Activated CD4-positive, CD25-positive, alpha-beta regulatory T cell (primary cell): ENCODE measurements around the gene RALGAPA2.

ENCODE experiments used
- DNase-seq, 4 experiments: peaks; one replicate each; lab custom pipeline; 2025; lab: John Stamatoyannopoulos, UW

The RALGAPA2 gene

GRCh38 chr20:20721489-20721888, 9.0 kb upstream of the RALGAPA2 start:
- DNase-seq, result no peak

GRCh38 chr20:20720158-20720557, 7.7 kb upstream of the RALGAPA2 start:
- no peak for DNase-seq

GRCh38 chr20:20719411-20719810, 7.0 kb upstream of the RALGAPA2 start:
- DNase-seq, result no peak

GRCh38 chr20:20713244-20713765, 861 bp upstream of the RALGAPA2 start:
- no peak for DNase-seq

GRCh38 chr20:20712004-20712473, 405 bp downstream of the RALGAPA2 start:
- DNase-seq, result peak in 1 of 4 experiments; percentile 27

GRCh38 chr20:20711413-20711812, 1.0 kb downstream of the RALGAPA2 start:
- DNase-seq, result no peak

GRCh38 chr20:20710443-20711315, 1.8 kb downstream of the RALGAPA2 start:
- DNase-seq, result no peak

- DNase-seq, result no peak
These were observed 2.6 kb downstream of the RALGAPA2 start for GRCh38 chr20:20709887-20710286.

GRCh38 chr20:20706285-20706684, 6.2 kb downstream of the RALGAPA2 start:
- no peak for DNase-seq

GRCh38 chr20:20702330-20703245, 9.9 kb downstream of the RALGAPA2 start:
- DNase-seq, result no peak

GRCh38 chr20:20699917-20700316, 12.5 kb downstream of the RALGAPA2 start:
- DNase-seq, result no peak

- no peak for DNase-seq
These were observed 13.3 kb downstream of the RALGAPA2 start for GRCh38 chr20:20699144-20699543.

- no peak for DNase-seq
These were observed 15.1 kb downstream of the RALGAPA2 start for GRCh38 chr20:20697325-20697845.

GRCh38 chr20:20695250-20695816, 17.1 kb downstream of the RALGAPA2 start:
- DNase-seq, result no peak

- DNase-seq, result no peak
These were observed 17.9 kb downstream of the RALGAPA2 start for GRCh38 chr20:20694591-20694990.

- no peak for DNase-seq
These were observed 19.9 kb downstream of the RALGAPA2 start for GRCh38 chr20:20692587-20692986.

GRCh38 chr20:20691477-20692235, 20.8 kb downstream of the RALGAPA2 start:
- no peak for DNase-seq

- DNase-seq, result no peak
These were observed 21.6 kb downstream of the RALGAPA2 start for GRCh38 chr20:20690676-20691476.

- DNase-seq, result no peak
These were observed 25.1 kb downstream of the RALGAPA2 start for GRCh38 chr20:20687319-20687718.

- DNase-seq, result no peak
These were observed 26.8 kb downstream of the RALGAPA2 start for GRCh38 chr20:20685635-20686034.
